Measurements from ENCODE around the gene KBTBD7. TPM values are rescaled to one million over a fixed set of nuclear protein-coding genes. Genes with fewer than 3 reads are reported as not detected.

KBTBD7 gene
- total RNA-seq, 2 experiments from 2014 or later: 8.1 to 8.4 TPM

GRCh38 chr13:41148419-41149283 is 45.7 kb downstream of the KBTBD7 start:
- Mint-ChIP-seq H3K27ac (no peak overlapping the region), H3K4me1 (no peaks in the 10 kb centered on the region), H3K27me3 (no peaks in the 10 kb centered on the region), H3K4me3 (no peak overlapping the region), H3K9me3 (peaks cover 52% of the 10 kb centered on the region), H3K36me3 (ENCODE audit: low read depth) (peaks cover 45% of the 10 kb centered on the region)
- ChIA-PET CTCF (no interaction called here), POLR2A (no interaction called here)
- no peak for DNase-seq

GRCh38 chr13:41145136-41145908 is 49.0 kb downstream of the KBTBD7 start:
- no peak overlapping the region for H3K4me3 Mint-ChIP-seq
- peaks cover 30% of the 10 kb centered on the region for H3K9me3 Mint-ChIP-seq
- peaks cover 24% of the 10 kb centered on the region for H3K36me3 Mint-ChIP-seq (ENCODE audit: low read depth)
- no peak overlapping the region for H3K27ac Mint-ChIP-seq
- DNase-seq: no peak
- CTCF ChIA-PET: interaction anchor here (1.0 kb wide), 1 partner anchor 13 kb away, joined by 4 read pairs; no protein-coding TSS in a partner anchor
- H3K27me3 Mint-ChIP-seq: no peaks in the 10 kb centered on the region
- POLR2A ChIA-PET: no interaction called here
- no peaks in the 10 kb centered on the region for H3K4me1 Mint-ChIP-seq

- CTCF ChIA-PET: no interaction called here
- no peak for DNase-seq
These were observed 49.8 kb downstream of the KBTBD7 start for GRCh38 chr13:41144576-41144975.

More at GRCh38 chr13:41144576-41144975, 49.8 kb downstream of the KBTBD7 start:
- POLR2A ChIA-PET: no interaction called here
- Mint-ChIP-seq H3K27ac (no peak overlapping the region), H3K4me1 (no peaks in the 10 kb centered on the region), H3K27me3 (no peaks in the 10 kb centered on the region), H3K36me3 (ENCODE audit: low read depth) (peaks cover 17% of the 10 kb centered on the region), H3K4me3 (no peak overlapping the region), H3K9me3 (peaks cover 22% of the 10 kb centered on the region)

Other genes with a start within 250 kb of the KBTBD7 start
- 100 to 1,000 TPM; 159 to 169 TPM for gene ELF1, start 175.3 kb downstream of the KBTBD7 start, total RNA-seq
- 1 to 10 TPM; 9.0 to 9.3 TPM for gene WBP4, start 133.1 kb downstream of the KBTBD7 start, total RNA-seq
- gene KBTBD6, start 61.8 kb downstream of the KBTBD7 start, total RNA-seq: 1 to 10 TPM; 5.1 to 5.2 TPM
- 10 to 100 TPM; 17.9 to 20.0 TPM for gene MTRF1, start 69.0 kb upstream of the KBTBD7 start, total RNA-seq
- gene NAA16, start 116.7 kb upstream of the KBTBD7 start, total RNA-seq: 10 to 100 TPM; 28.1 to 28.8 TPM

Data from activated CD4-positive, alpha-beta memory T cell treated with anti-CD3 and anti-CD28 coated beads, Interleukin-2, amount 10 ng/mL, durations not matched to agents 7 days and 5 days (primary cell).